NCI-H748 (cell line): Measurements from ENCODE around the gene SPAG4.
A peak's percentile ranks its signal among the peaks of the same experiment; 100 is the strongest.

ENCODE experiments used
- DNase-seq: peaks from one replicate; lab custom pipeline; 2025; ENCODE audit not compliant: unreplicated experiment; lab: John Stamatoyannopoulos, UW

Gene SPAG4

GRCh38 chr20:35619196-35620095, 3.8 kb downstream of the SPAG4 start:
- peak; percentile 82 for DNase-seq

GRCh38 chr20:35620818-35621559, 5.4 kb downstream of the SPAG4 start:
- no peak for DNase-seq

- DNase-seq: no peak
Measured at GRCh38 chr20:35621560-35621946, 5.9 kb downstream of the SPAG4 start.

- no peak for DNase-seq
Measured at GRCh38 chr20:35625584-35626385, 10.2 kb downstream of the SPAG4 start.

- DNase-seq: no peak
Measured at GRCh38 chr20:35626386-35627001, 10.9 kb downstream of the SPAG4 start.

- no peak for DNase-seq
Measured at GRCh38 chr20:35627121-35627520, 11.5 kb downstream of the SPAG4 start.

- DNase-seq: no peak
Measured at GRCh38 chr20:35629427-35630145, 14.0 kb downstream of the SPAG4 start.

GRCh38 chr20:35630636-35631035, 15.0 kb downstream of the SPAG4 start:
- no peak for DNase-seq

GRCh38 chr20:35632539-35633115, 17.0 kb downstream of the SPAG4 start:
- no peak for DNase-seq

- DNase-seq: no peak
Measured at GRCh38 chr20:35635652-35636051, 20.0 kb downstream of the SPAG4 start.

- no peak for DNase-seq
Measured at GRCh38 chr20:35636095-35636494, 20.5 kb downstream of the SPAG4 start.

GRCh38 chr20:35637276-35637675, 21.6 kb downstream of the SPAG4 start:
- no peak for DNase-seq

- no peak for DNase-seq
Measured at GRCh38 chr20:35638751-35639150, 23.1 kb downstream of the SPAG4 start.

- no peak for DNase-seq
Measured at GRCh38 chr20:35640724-35641123, 25.1 kb downstream of the SPAG4 start.

GRCh38 chr20:35641743-35642142, 26.1 kb downstream of the SPAG4 start:
- no peak for DNase-seq

GRCh38 chr20:35643045-35643444, 27.4 kb downstream of the SPAG4 start:
- no peak for DNase-seq

- DNase-seq: no peak
Measured at GRCh38 chr20:35644806-35645205, 29.2 kb downstream of the SPAG4 start.

- no peak for DNase-seq
Measured at GRCh38 chr20:35648836-35649235, 33.2 kb downstream of the SPAG4 start.

- DNase-seq: no peak
Measured at GRCh38 chr20:35650632-35651031, 35.0 kb downstream of the SPAG4 start.

- no peak for DNase-seq
Measured at GRCh38 chr20:35651958-35652357, 36.3 kb downstream of the SPAG4 start.
